ENCODE results near the gene PDSS1.
"Not testable (repeated sequence)": the region's sequence is repeated elsewhere in the genome, so short reads cannot be mapped to it uniquely, and the experiment has no call there.

Gene PDSS1

GRCh38 chr10:26697163-26697921, at the start of gene PDSS1:
Gene PDSS1, plus strand, starts transcription at chr10:26697701. Its CDS starts 11 bp downstream, at chr10:26697712.
- DNase-seq = peak; percentile 84

GRCh38 chr10:26648245-26648636, 49.3 kb upstream of the PDSS1 start:
- DNase-seq = not testable (repeated sequence)

- no peak for DNase-seq
Measured at GRCh38 chr10:26650406-26650805, 47.1 kb upstream of the PDSS1 start.

- DNase-seq = not testable (repeated sequence)
Measured at GRCh38 chr10:26651476-26651875, 46.0 kb upstream of the PDSS1 start.

GRCh38 chr10:26653004-26653403, 44.5 kb upstream of the PDSS1 start:
- no peak for DNase-seq

GRCh38 chr10:26655746-26656145, 41.8 kb upstream of the PDSS1 start:
- no peak for DNase-seq

GRCh38 chr10:26662864-26663263, 34.6 kb upstream of the PDSS1 start:
- no peak for DNase-seq

GRCh38 chr10:26665080-26666048, 32.1 kb upstream of the PDSS1 start:
- DNase-seq = peak; percentile 61

GRCh38 chr10:26675873-26676257, 21.6 kb upstream of the PDSS1 start:
- no peak for DNase-seq

- DNase-seq = no peak
Measured at GRCh38 chr10:26679588-26679987, 17.9 kb upstream of the PDSS1 start.

GRCh38 chr10:26681076-26681475, 16.4 kb upstream of the PDSS1 start:
- no peak for DNase-seq

GRCh38 chr10:26681971-26682370, 15.5 kb upstream of the PDSS1 start:
- DNase-seq = not testable (repeated sequence)

GRCh38 chr10:26682931-26683330, 14.6 kb upstream of the PDSS1 start:
- no peak for DNase-seq

- DNase-seq = peak; percentile 77
Measured at GRCh38 chr10:26684667-26685264, 12.7 kb upstream of the PDSS1 start.

- DNase-seq = no peak
Measured at GRCh38 chr10:26685441-26685840, 12.1 kb upstream of the PDSS1 start.

- DNase-seq = no peak
Measured at GRCh38 chr10:26689399-26689798, 8.1 kb upstream of the PDSS1 start.

- DNase-seq = no peak
Measured at GRCh38 chr10:26690731-26691475, 6.6 kb upstream of the PDSS1 start.

- not testable (repeated sequence) for DNase-seq
Measured at GRCh38 chr10:26694536-26694935, 3.0 kb upstream of the PDSS1 start.

GRCh38 chr10:26696786-26697162, 727 bp upstream of the PDSS1 start:
- peak; percentile 88 for DNase-seq

- peak; percentile 17 for DNase-seq
Measured at GRCh38 chr10:26697922-26698608, 564 bp downstream of the PDSS1 start.

GRCh38 chr10:26698909-26699308, 1.4 kb downstream of the PDSS1 start:
- DNase-seq = peak; percentile 14

GRCh38 chr10:26699631-26700030, 2.1 kb downstream of the PDSS1 start:
- DNase-seq = no peak

Data from hematopoietic multipotent progenitor cell treated with erythropoietin and hydrocortisone succinate and interleukin-3 and kit ligand, for 6 days (in vitro differentiated cells).